GM18526 (cell line): ENCODE data around the gene SQSTM1.

Experiments
- POLR2A ChIP-seq: IDR thresholded peaks from 3 replicates; pipeline ENCODE4 v1.6.1; 2011; ENCODE audit not compliant: insufficient read length; ENCODE audit errors: extremely low read depth

SQSTM1 gene

DNA sequence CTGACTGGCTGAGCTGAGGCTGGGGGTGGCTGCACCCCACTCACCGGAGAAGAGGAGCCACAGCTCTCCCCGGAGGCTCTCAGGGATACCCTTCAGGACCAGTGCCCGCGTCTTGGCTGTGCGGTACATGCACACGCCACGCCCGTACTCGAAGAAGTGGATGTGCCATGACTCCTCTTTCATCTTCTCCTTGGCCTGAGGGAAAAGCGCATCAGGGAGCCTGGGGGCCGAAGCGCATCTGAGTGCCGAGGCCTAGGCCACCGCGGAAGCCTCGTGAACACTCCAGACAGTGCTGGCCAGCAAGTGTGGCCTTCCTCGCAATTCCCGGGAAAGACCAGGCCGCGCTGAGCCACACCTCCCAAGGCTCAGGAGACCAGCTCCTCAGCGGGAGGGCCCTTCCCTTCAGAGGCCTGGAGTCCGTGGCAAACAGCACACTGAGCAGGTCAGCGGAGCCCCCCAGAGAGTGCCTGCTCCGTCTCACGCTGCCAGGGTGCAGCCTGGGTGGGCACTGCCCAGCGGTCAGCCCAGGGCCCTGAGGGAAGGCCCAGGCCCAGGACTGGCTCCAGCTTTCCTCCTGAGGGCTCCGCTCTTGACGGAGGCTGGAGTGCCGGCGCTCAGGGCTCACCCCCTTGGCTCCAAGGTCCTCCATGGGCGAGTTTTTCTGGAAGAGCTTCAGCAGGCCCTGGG, 58.4 kb downstream of the SQSTM1 start:
- TF ChIP-seq POLR2A: no peak

DNA sequence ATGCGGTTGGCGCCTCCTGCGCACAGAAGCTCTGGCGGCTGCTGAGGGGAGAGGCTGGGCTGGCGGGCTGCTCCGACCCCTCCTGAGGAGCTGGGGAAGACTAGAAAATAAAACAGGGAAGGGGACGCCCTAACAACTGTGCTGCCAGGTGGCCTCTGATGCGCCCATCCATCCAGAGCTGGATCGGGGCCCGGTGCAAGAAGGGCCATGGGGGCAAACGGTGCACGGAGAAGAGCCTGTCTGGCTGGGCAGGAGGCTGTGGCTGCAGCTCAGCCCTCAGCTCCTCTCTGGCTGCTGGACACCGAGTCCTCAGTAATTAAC, 58.9 kb downstream of the SQSTM1 start:
- TF ChIP-seq POLR2A: no peak

DNA sequence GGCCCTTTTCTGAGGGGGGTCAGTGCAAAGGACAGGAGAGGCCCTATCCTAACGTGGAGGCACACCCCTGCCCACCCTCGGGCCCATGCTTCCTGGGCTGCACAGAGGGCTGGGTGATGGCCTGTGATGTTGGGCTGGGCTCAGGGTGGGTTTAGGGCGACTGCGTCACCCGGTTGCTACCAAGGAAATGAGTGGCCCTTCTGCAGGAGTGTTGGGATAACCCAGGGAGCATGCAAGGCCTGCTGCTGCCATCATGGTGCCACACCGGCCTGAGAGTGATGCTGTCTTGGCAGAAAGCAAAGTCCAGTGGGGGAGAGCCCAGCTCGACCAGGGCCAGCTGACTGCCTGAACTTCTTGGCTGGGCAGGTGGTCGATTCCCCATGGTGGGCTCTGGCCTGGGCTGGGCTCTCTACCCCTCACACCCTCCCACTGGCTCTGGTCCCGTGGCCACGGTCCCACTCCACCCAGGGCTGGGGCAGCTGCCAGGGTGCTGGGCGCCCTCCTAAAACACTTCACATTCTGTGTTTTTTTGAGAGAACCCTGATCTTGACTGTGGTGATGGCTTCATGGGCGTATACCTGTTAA, 59.5 kb downstream of the SQSTM1 start:
- no peak for TF ChIP-seq POLR2A

DNA sequence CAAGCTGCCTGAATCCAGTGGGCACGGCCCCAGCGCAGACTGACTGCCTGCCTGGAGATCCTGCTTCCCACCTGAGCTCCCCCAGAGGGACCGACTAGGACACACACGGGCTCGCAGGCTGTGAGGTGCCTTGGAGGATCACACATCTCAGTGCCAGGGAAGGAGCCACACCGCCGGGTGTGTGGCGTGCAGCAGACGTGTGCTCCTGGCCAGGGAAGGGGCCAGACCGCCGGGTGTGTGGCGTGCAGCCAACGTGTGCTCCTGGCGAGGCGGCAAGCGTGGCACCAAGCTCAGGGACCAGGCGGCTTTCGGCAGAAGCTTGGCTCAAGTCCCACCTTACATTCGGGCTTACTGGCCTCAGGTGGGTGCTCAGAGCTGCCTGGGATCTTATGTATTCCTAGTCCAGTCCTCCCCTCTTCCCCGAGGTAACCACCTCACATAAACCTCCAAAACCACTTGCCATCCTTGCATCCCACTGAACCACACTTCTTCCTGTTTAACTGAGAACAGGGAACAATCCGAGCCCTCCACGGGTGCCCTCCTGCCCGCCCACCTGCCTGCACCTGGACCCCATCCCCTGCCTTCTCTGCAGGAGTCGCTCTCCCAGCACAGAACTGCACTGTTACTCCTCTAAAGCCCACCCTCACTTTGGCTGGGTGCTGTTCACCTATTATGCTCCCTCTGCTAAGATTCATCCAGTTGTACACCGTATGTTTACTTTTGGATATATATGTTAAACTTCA, 60.3 kb downstream of the SQSTM1 start:
- no peak for TF ChIP-seq POLR2A

DNA sequence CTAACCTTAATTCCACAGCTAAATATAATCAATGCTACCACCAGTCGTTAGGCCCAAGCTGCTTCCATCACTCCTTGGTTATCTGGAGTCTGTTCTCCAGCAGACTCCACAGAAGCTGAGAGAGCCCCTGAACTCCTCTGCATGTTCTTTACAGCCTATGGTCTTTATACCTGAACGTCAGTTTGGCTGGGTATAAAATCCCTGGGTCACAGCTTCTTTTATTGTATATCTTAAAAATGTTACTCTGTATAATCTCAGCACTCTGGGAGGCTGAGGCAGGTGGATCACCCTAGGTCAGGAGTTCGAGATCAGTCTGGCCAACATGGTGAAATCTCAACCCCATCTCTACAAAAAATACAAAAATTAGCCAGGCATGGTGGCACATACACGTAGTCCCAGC, 61.6 kb downstream of the SQSTM1 start:
- no peak for TF ChIP-seq POLR2A

DNA sequence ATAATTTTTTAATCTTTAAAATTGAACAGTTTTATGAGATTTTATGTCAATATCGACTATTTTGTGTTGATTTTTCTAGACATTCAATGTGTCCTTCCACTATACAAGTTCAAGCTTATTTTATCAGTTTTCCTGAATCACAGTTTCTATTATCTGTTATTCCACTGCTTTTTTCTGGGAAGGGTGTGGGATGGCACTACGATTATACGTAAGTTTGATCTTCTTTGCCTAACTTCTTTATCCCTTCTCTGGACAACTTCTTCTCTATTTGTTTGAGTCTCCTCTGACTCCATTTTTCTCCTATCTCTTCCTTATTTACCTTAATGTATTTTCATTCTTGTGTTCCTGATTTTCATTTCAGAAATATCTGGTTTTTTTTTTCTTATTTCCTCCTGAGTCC, 62.5 kb downstream of the SQSTM1 start:
- no peak for TF ChIP-seq POLR2A

DNA sequence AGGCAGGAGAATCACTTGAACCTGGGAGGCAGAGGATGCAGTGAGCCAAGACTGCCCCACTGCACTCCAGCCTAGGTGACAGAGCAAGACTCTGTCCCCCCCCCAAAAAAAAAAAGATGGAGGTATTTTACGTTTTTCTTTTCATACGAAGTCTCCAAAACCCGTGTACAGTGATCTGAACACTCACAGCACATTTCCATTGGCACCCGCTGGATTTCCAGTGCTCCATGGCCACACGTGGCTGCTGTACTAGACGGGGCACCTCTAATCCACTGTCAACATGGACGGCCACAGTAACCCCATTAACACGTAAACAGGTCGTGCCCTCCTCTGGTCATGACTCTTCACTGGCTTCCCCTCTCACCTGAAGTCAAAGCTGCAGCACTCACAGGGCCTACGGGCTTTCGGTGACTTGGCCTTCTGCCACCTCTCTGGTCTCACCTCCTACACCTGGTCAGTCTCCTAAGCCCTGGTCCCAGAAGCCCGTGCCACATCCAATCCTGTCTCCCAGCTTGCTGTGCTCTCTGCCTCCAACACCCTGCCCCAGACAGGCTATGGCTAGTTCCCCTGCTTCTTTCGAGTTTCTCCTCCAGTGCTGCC, 64.9 kb downstream of the SQSTM1 start:
- TF ChIP-seq POLR2A: no peak

DNA sequence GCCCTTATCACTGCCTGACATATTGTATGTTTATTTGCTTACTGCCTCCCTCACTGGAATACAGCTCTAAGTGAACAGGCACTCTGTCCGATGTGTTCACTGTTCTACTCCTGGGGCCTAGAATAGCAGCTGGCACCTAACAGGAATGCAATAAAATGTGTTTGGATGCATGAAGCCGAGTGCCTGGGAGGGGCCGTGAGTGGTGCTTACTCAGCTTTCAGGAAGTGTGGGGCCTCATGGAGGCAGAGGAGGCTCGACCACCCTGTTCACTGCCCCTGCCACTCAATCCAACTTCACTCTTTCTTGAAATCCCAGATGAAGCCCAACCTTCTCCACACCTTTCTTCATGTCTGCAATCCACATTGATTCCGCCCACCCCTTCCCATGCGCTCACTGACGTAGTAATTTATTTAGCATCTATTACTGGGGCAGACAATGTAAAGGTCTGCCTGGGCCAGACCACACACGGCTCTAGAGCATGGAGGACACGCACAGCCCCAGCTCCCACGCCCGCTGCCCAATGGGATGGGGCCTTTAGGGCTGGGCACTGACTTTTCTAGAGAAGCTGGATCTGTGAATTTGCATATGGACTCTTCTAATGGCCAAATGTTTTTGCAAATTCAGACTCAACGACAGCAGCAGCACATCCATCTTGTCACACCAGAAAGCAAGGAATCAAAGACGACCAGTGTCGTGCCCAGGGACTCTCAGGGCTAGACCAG, 65.6 kb downstream of the SQSTM1 start:
- no peak for TF ChIP-seq POLR2A

DNA sequence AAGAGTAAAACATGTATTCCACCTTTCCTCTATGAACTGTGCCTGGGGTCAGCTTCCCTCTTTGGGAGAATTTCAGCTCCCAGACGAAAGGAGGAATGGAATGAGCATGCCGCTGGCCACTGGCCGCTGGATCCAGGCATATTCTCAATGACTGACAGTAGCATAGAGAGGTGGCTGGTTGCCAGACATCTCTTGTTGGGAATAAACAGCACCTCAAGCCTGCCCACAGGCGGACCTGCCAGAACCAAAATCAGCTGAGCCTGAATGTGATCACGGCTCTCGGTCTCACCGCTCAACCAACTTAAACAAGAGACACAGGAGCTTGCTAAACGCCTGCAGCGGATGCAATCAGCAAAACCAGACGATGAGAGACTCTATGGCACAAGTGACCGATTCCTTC, 66.4 kb downstream of the SQSTM1 start:
- no peak for TF ChIP-seq POLR2A
